ENCODE data around the gene TLE6.

Gene TLE6

DNA sequence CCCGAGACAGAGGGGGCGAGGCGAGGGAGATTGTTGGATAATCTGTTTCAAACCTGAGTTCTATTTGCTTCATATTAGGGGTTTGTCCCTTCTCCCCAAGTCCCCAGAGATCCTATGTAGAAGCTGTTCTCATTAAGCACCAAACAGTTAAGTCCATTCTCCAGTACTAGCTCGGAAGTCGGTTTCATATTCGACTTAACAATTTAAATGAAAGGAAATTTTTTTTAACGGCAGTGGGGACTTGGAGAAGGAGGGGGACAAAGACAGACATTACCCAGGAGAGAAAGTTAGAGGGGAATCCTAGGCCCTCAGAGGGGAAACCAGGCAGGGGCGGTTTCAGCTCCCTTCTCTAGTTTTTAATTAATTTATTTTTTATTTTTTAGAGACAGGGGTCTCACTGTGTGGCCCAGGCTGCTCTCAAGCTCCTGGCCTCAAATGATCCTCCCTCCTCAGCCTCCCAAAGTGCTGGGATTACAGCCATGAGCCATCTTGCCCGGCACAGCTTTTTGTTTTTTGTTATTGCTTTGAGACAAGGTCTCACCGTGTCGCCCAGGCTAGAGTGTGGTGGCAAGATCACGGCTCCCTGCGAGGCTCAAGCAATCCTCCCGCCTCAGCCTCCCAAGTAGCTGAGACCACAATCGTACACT is 65.4 kb downstream of the TLE6 start:
- Histone ChIP-seq H3K9me3 (replicated peaks; ENCODE audit: low read length) (no peaks in the 10 kb centered on the region), H3K27me3 (ENCODE audit: control insufficient read depth, insufficient read depth, low read length) (no peaks in the 10 kb centered on the region), H3K4me1 (ENCODE audit: control insufficient read depth, insufficient read depth, low read length) (peaks cover 3% of the 10 kb centered on the region), H3K4me2 (ENCODE audit: low read length) (no peak overlapping the region), H3K4me3 (ENCODE audit: low read length) (no peak overlapping the region), H3K36me3 (ENCODE audit: insufficient read depth, low read length) (no peaks in the 10 kb centered on the region), H3K9ac (ENCODE audit: low read depth, low read length) (no peak overlapping the region)

All from skeletal muscle satellite cell (primary cell).